Colonic mucosa (tissue), 4 donors: ENCODE measurements around the gene PHETA2. TPM values are rescaled to one million over a fixed set of nuclear protein-coding genes. Genes with fewer than 3 reads are reported as not detected.
A peak's percentile ranks its signal among the peaks of the same experiment; 100 is the strongest.

Experiments used
- DNase-seq: peaks from one replicate; pipeline ENCODE4 v3.0.0-alpha.2; 2020
- H3K27ac ChIP-seq: fragments of 200-600 bp; one replicate; pipeline ENCODE4 v1.8.0; 2021
- H3K27me3 ChIP-seq: fragments of 200-600 bp; one replicate; pipeline ENCODE4 v1.8.0; 2021
- H3K36me3 ChIP-seq: fragments of 200-600 bp; one replicate; pipeline ENCODE4 v1.8.0; 2021
- H3K4me1 ChIP-seq: fragments of 200-600 bp; one replicate; pipeline ENCODE4 v1.8.0; 2021; ENCODE audit warnings: mild to moderate bottlenecking
- H3K4me3 ChIP-seq: fragments of 200-600 bp; one replicate; pipeline ENCODE4 v1.8.0; 2021
- H3K9ac ChIP-seq, 2 donors: one replicate each; pipeline ENCODE4 v1.7.0; 2013; ENCODE audit warnings: control low read depth in 2 of 2, low read depth in 2 of 2, low read length in 2 of 2
- H3K9me3 ChIP-seq: fragments of 200-600 bp; one replicate; pipeline ENCODE4 v1.8.0; 2021
- intact Hi-C: fragments of 100-400 bp; cut with DNase I; formaldehyde crosslinking; loops from one replicate; pipeline ENCODE4 v1.14.1; 2022
- total RNA-seq, 2 donors: library from RNA; stranded (reverse); fragmentation: NEBNext Ultra II Directional in 1 of 2; extraction: Animal tissue kit (Norgen Biotek cat#: 25700) in 1 of 2; gene quantifications; one replicate each; pipeline ENCODE4 v1.2.1, GENCODE V29; 2021
- TF ChIP-seq, protein P1 (sequence below): fragments of 200-600 bp; IDR thresholded peaks from one replicate; pipeline ENCODE4 v1.8.0; 2022; ENCODE audit warnings: antibody characterized with exemption, mild to moderate bottlenecking
- donor health status: healthy.
- donor health status: DM: no; HTN: no; CAD: no.
- donor health status: DM: no; HTN: no; CAD: no.

The PHETA2 gene
- total RNA-seq, 2 donors from 2014 or later, result 11.6 to 15.2 TPM

DNA sequence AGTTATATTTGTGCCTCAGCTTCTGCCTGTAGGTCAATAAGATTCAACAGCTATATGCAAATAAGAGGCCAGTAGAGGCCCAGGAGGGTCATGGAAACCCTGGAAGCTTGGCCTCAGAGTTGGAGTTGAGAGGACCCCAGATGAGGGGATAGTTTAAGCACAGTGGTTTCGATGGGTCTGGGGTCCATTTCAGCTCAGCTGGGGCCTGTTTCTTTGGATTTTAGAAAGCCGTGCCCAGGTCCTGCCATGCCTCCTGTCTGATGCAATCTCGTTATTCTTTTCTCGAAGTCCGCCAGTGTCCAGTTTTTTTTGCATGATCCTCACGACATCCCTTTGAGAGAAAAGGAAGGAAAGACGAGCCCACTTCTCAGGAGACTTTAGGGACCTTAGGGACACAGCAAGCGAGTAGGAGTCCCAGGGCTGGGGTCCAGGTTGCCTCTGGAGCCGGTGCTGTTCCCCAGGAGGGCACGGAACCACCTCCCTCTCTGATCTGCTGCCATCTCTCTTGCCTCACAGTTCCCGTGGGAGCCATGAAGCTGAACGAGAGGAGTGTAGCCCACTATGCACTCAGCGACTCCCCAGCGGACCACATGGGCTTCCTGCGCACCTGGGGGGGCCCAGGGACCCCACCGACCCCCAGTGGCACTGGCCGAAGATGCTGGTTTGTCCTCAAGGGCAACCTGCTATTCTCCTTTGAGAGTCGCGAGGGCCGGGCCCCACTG, 2.9 kb downstream of the PHETA2 start:
- no peak overlapping the region for H3K4me3 ChIP-seq
- H3K27me3 ChIP-seq, result no peaks in the 10 kb centered on the region
- H3K9me3 ChIP-seq, result no peaks in the 10 kb centered on the region
- TF ChIP-seq, protein P1, sequence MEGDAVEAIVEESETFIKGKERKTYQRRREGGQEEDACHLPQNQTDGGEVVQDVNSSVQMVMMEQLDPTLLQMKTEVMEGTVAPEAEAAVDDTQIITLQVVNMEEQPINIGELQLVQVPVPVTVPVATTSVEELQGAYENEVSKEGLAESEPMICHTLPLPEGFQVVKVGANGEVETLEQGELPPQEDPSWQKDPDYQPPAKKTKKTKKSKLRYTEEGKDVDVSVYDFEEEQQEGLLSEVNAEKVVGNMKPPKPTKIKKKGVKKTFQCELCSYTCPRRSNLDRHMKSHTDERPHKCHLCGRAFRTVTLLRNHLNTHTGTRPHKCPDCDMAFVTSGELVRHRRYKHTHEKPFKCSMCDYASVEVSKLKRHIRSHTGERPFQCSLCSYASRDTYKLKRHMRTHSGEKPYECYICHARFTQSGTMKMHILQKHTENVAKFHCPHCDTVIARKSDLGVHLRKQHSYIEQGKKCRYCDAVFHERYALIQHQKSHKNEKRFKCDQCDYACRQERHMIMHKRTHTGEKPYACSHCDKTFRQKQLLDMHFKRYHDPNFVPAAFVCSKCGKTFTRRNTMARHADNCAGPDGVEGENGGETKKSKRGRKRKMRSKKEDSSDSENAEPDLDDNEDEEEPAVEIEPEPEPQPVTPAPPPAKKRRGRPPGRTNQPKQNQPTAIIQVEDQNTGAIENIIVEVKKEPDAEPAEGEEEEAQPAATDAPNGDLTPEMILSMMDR, result no peak
- no peak for DNase-seq
- no peak overlapping the region for H3K9ac ChIP-seq
- intact Hi-C loops, result no loop called here
- no peak overlapping the region for H3K27ac ChIP-seq
- H3K4me1 ChIP-seq, result peaks cover 7% of the 10 kb centered on the region
- no peaks in the 10 kb centered on the region for H3K36me3 ChIP-seq

DNA sequence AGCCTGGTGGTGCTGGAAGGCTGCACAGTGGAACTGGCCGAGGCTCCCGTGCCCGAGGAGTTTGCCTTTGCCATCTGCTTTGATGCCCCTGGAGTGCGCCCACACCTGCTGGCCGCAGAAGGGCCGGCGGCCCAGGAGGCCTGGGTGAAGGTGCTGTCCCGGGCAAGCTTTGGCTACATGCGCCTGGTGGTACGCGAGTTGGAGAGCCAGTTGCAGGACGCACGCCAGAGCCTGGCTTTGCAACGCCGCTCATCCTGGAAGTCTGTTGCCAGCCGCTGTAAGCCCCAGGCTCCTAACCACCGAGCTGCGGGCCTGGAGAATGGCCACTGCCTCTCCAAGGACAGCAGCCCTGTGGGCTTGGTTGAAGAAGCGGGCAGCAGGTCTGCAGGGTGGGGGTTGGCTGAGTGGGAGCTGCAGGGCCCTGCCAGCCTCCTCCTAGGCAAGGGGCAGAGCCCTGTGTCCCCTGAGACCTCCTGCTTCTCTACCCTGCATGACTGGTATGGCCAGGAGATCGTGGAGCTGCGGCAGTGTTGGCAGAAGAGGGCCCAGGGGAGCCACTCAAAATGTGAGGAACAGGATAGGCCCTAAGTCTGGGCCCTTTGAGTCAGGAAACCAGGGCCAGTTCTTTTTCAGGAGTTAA, 3.6 kb downstream of the PHETA2 start:
- Histone ChIP-seq H3K4me3 (no peak overlapping the region), H3K4me1 (peaks cover 7% of the 10 kb centered on the region), H3K27ac (peak overlapping the region; percentile 94), H3K9ac (peak overlapping the region in 1 of 2 donors; percentile 99), H3K9me3 (no peaks in the 10 kb centered on the region), H3K27me3 (no peaks in the 10 kb centered on the region), H3K36me3 (no peaks in the 10 kb centered on the region)
- DNase-seq, result no peak
- intact Hi-C loops, result no loop called here
- TF ChIP-seq, protein P1, result no peak

DNA sequence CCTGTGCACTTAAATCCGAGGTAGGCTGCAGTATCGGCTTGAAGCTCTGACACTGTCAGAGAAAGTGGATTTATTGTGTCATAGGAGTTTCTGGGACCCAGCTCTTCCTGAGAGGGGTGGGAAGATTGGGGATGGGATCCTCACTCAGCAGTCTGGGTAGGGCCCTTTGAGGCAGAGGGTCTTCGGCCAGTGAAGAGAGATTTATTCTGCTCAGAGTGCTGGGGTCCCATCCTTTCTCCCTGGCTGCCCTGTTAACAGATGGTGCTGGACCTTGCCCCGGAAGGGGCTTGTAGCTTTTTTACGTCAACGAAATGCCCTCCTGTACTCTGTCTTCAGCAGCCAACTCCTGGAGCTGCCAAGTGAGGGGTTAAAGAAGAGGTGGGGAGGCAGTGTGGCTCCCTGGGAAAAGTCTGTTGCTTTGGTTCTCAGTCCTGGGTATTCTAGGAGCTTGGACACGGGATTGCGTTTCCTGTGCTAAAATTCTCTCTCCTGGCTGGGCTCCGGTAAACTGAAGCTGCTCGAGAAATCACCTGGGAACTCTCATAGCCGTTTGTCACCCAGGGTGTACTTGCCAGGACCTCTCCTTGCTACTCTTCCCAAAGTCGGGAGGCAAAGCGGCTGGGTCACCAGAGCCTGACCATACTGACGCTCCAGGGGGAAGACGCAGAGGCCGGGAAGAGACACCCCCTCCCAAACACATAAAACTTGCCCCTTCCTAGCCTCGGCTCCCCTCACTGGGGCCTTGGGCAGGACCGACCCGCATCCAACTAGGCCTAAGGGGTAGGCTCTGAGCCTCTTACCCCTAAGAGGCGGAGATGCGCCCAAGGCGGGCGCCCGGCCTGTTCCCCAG, 4.6 kb downstream of the PHETA2 start:
- Histone ChIP-seq H3K9ac (peak overlapping the region; percentile 96 to 99), H3K36me3 (peaks cover 4% of the 10 kb centered on the region), H3K27me3 (no peaks in the 10 kb centered on the region), H3K27ac (peak overlapping the region; percentile 94), H3K4me1 (peaks cover 7% of the 10 kb centered on the region), H3K4me3 (peak overlapping the region; percentile 65), H3K9me3 (no peaks in the 10 kb centered on the region)
- intact Hi-C loops, result no loop called here
- DNase-seq, result peak; percentile 43
- TF ChIP-seq, protein P1, result no peak

DNA sequence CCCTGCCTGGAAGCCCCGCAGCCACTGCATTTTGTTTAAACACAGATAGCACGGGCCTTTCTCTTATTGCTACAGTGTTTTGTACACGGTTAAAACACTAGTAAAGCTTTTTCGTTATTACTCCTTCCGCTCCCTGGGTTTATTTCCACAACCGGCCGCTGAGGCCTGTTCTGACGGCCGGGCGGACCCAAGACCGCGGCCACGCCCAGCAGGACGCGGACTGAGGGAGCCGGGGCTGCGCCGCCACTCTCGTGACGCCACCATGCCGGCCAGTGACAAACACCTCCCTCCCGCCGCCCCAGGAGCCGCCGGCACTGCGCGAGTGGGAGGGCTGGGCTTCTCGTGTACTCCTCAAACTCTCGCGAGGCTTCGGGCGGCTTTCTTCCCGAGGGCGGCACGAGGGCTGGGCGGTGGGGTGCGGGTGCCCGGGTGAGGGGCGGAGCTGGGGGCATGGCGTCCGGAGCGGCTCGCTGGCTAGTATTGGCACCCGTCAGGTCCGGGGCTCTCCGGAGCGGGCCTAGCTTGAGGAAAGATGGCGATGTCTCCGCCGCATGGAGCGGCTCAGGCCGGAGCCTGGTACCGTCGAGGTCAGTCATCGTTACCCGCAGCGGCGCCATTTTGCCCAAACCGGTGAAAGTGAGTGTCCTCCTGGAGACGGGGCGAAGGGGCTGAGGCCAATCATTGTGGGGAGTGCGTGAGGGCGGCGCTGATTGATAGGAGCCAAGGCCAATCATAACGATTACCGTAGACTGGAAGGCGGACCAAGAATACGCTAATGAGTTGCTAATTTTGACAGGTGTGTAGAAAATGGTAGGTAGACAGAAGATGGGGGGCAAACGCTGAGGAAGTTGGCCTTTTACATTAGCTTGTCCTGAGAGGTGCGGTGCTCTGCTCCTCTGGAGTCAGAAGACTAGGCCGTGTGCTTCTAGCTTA, 5.5 kb downstream of the PHETA2 start, which contains the start of gene SMDT1:
Gene SMDT1, plus strand, starts transcription at position 382 of the 933 bp plus-strand sequence. Its CDS starts 69 bp downstream, at position 451.
- peak within 1 kb of the TSS; percentile 65 for H3K4me3 ChIP-seq
- TF ChIP-seq, protein P1, result no peak
- peak; percentile 100 for DNase-seq
- peak within 1 kb of the TSS; percentile 94 for H3K27ac ChIP-seq
- peaks cover 7% of the 10 kb centered on the region for H3K4me1 ChIP-seq
- H3K27me3 ChIP-seq, result no peaks in the 10 kb centered on the region
- H3K9ac ChIP-seq, result peak within 1 kb of the TSS; percentile 96 to 99
- peaks cover 6% of the 10 kb centered on the region for H3K36me3 ChIP-seq
- intact Hi-C loops, result no loop called here
- H3K9me3 ChIP-seq, result no peaks in the 10 kb centered on the region
